PFSK-1 (cell line): ENCODE measurements around the gene SP8.

Source experiments
- FOXP2 ChIP-seq: optimal IDR thresholded peaks from 2 replicates; pipeline ENCODE3; 2011; ENCODE audit warnings: borderline replicate concordance, control low read depth, inconsistent platforms; ENCODE audit not compliant: insufficient read depth; ENCODE audit errors: extremely low read length, extremely low read depth
- POLR2AphosphoS5 ChIP-seq: IDR thresholded peaks from 2 replicates; pipeline ENCODE4 v1.6.1; 2012; ENCODE audit warnings: low read depth, mild to moderate bottlenecking, control low read depth, low read length, moderate library complexity
- SIN3A ChIP-seq: IDR thresholded peaks from 2 replicates; pipeline ENCODE4 v1.6.1; 2012; ENCODE audit warnings: mild to moderate bottlenecking, low read length, moderate library complexity, borderline replicate concordance; ENCODE audit not compliant: insufficient read depth
- TAF1 ChIP-seq: IDR thresholded peaks from 2 replicates; pipeline ENCODE4 v1.6.1; 2012; ENCODE audit warnings: low read length, control low read depth, borderline replicate concordance; ENCODE audit not compliant: insufficient read depth
- TF ChIP-seq, protein P1 (sequence below), 2 experiments: IDR thresholded peaks; 2 replicates each; pipeline versions ENCODE4 v1.6.1 to v1.8.0; 2011 to 2012; ENCODE audit warnings: low read depth in 2 of 2, low read length in 2 of 2, control low read depth in 1 of 2, inconsistent platforms in 1 of 2, mild to moderate bottlenecking in 1 of 2, moderate library complexity in 1 of 2; ENCODE audit not compliant: insufficient read depth in 1 of 2

Gene SP8

DNA sequence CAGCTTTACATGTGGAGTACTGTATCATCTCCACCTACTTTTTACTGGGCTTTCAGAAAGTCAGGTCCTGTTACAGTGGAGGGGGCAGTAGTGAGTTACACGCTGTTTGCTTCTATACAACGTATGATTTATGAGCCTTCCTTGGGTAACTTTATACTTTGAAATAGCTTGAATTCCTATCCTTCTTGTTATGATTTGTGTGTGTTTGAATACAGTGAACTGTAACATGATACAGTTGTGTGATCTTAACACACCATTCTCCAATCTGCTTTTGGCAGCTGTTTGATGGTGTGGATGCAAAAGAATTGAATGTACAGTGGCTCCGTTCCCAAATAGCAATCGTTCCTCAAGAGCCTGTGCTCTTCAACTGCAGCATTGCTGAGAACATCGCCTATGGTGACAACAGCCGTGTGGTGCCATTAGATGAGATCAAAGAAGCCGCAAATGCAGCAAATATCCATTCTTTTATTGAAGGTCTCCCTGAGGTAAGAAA is 41.7 kb downstream of the SP8 start:
- no peak for TF ChIP-seq TAF1
- no peak for TF ChIP-seq SIN3A
- TF ChIP-seq POLR2AphosphoS5: no peak
- TF ChIP-seq, protein P1, sequence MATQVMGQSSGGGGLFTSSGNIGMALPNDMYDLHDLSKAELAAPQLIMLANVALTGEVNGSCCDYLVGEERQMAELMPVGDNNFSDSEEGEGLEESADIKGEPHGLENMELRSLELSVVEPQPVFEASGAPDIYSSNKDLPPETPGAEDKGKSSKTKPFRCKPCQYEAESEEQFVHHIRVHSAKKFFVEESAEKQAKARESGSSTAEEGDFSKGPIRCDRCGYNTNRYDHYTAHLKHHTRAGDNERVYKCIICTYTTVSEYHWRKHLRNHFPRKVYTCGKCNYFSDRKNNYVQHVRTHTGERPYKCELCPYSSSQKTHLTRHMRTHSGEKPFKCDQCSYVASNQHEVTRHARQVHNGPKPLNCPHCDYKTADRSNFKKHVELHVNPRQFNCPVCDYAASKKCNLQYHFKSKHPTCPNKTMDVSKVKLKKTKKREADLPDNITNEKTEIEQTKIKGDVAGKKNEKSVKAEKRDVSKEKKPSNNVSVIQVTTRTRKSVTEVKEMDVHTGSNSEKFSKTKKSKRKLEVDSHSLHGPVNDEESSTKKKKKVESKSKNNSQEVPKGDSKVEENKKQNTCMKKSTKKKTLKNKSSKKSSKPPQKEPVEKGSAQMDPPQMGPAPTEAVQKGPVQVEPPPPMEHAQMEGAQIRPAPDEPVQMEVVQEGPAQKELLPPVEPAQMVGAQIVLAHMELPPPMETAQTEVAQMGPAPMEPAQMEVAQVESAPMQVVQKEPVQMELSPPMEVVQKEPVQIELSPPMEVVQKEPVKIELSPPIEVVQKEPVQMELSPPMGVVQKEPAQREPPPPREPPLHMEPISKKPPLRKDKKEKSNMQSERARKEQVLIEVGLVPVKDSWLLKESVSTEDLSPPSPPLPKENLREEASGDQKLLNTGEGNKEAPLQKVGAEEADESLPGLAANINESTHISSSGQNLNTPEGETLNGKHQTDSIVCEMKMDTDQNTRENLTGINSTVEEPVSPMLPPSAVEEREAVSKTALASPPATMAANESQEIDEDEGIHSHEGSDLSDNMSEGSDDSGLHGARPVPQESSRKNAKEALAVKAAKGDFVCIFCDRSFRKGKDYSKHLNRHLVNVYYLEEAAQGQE (IDR thresholded peaks at IDR 0.05; ENCODE audit: insufficient read depth in 1 of 2, low read depth in 2 of 2, low read length in 2 of 2): no peak
- no peak for TF ChIP-seq FOXP2

DNA sequence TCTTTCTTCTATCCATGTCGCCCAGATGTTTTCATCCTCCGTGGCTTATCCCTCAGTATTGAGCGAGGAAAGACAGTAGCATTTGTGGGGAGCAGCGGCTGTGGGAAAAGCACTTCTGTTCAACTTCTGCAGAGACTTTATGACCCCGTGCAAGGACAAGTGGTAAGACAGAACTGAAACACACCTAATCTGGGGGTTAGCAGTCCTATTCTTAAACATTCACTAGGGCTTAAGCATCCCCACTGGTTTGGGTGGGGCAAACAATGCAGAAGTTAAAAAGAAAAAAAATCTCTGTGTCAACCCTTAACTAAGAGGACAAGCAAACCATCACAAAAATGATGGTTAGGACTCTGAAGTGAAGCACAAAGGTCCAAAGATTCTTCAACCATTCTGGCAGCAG is 43.8 kb downstream of the SP8 start:
- TF ChIP-seq FOXP2: no peak
- TF ChIP-seq SIN3A: no peak
- no peak for TF ChIP-seq TAF1
- no peak for TF ChIP-seq POLR2AphosphoS5
- TF ChIP-seq, protein P1 (IDR thresholded peaks at IDR 0.05; ENCODE audit: insufficient read depth in 1 of 2, low read depth in 2 of 2, low read length in 2 of 2): no peak

DNA sequence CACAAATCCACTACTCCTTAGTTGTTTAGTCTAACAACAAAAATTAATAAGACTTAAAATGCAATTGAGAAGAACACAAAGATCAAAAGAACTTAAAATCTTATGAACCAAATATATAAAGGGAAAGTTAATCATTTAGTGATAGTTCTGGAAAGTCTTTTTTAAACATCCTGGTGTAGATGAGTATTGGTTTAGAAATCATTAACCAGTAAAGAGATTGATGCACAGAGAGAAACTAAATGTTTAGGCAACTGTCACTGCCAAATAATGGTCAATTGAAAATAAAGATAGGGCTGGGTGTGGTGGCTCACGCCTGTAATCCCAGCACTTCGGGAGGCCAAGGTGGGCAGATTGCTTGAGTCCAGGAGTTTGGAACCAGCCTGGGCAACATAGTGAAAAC is 44.9 kb downstream of the SP8 start:
- TF ChIP-seq POLR2AphosphoS5: no peak
- no peak for TF ChIP-seq TAF1
- TF ChIP-seq, protein P1 (IDR thresholded peaks at IDR 0.05; ENCODE audit: insufficient read depth in 1 of 2, low read depth in 2 of 2, low read length in 2 of 2): no peak
- no peak for TF ChIP-seq FOXP2
- no peak for TF ChIP-seq SIN3A

DNA sequence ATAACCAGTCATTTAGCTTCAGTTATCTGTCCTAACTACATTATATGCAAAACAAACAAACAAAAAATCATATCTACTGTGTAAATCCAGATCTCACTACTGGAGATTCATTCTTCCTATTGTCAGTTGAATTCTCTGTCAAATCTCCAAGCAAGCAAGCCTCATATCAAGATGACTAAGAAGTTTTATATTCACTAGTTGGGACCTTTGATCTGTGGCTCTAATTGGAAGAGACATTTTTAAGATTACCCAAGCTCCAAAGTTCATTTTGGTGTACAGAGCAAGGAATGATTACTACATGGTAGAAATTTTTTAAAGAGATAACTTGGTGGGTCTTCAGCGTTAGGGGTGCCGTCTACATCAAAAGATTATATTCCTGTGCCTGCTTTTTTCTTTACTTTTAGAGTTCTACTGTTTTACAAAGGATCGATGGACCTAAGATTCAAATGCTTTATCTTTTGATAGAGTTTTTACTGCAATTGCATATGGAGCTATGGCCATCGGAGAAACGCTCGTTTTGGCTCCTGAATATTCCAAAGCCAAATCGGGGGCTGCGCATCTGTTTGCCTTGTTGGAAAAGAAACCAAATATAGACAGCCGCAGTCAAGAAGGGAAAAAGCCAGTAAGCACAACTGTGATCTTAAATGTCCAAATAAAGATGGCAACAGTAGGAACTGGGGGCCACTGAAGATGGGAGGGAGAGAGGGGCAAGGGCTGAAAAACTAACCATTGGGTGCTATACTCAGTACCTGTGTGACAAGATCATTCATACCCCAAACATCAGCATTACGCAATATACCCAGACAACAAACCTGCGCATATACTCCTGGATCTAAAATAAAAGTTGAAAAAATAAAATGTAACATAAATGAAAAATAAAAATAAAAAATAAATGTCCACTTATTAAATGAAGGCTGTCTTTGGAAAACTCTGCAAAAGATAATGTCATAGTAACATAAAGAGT is 47.9 kb downstream of the SP8 start:
- no peak for TF ChIP-seq FOXP2
- no peak for TF ChIP-seq TAF1
- TF ChIP-seq, protein P1 (IDR thresholded peaks at IDR 0.05; ENCODE audit: insufficient read depth in 1 of 2, low read depth in 2 of 2, low read length in 2 of 2): no peak
- no peak for TF ChIP-seq SIN3A
- TF ChIP-seq POLR2AphosphoS5: no peak
